Body of pancreas (tissue), 4 donors: ENCODE data around the gene NR2C2.

ENCODE experiments used
- POLR2A ChIP-seq, 3 donors: fragments of 450-650 bp; IDR thresholded peaks; one replicate each; pipeline ENCODE4 v1.6.1; 2016; ENCODE audit warnings: antibody characterized with exemption in 3 of 3, mild to moderate bottlenecking in 2 of 3
- TF ChIP-seq, protein P1 (sequence below), 7 experiments: fragments of 450-650 bp in 4 of 7; fragments of 200-600 bp in 3 of 7; sonication (generic) in 3 of 7; IDR thresholded peaks; one replicate each; pipeline ENCODE4 v1.5.1; 2016 to 2019; ENCODE audit warnings: antibody characterized with exemption in 7 of 7

DNA sequence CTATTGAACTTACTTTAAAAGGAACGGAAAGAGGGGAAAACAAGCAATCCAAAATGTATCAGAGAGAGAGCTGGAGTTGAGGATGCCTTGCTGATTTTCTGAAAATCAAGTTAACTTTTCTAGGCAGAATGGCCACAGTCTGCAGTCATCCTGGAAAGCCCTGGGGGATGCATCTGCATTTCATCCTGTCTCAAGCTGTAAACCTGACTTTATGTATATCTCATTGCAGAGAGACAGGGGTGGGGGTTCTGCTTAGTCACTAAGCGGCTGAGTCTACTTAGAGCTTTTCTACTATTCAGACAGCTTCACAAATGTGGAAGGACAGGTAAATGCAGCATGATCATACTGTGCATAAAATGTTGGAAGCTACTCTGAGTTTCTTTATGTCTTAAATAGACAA is 76.3 kb downstream of the NR2C2 start:
- TF ChIP-seq, protein P1, sequence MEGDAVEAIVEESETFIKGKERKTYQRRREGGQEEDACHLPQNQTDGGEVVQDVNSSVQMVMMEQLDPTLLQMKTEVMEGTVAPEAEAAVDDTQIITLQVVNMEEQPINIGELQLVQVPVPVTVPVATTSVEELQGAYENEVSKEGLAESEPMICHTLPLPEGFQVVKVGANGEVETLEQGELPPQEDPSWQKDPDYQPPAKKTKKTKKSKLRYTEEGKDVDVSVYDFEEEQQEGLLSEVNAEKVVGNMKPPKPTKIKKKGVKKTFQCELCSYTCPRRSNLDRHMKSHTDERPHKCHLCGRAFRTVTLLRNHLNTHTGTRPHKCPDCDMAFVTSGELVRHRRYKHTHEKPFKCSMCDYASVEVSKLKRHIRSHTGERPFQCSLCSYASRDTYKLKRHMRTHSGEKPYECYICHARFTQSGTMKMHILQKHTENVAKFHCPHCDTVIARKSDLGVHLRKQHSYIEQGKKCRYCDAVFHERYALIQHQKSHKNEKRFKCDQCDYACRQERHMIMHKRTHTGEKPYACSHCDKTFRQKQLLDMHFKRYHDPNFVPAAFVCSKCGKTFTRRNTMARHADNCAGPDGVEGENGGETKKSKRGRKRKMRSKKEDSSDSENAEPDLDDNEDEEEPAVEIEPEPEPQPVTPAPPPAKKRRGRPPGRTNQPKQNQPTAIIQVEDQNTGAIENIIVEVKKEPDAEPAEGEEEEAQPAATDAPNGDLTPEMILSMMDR (IDR thresholded peaks at IDR 0.05), result no peak
- TF ChIP-seq POLR2A (IDR thresholded peaks at IDR 0.05), result no peak
